Thymus (tissue), 14 donors: Measurements from ENCODE around the gene IDH2. TPM values are rescaled to one million over a fixed set of nuclear protein-coding genes. Genes with fewer than 3 reads are reported as not detected.
"Not testable (repeated sequence)": the region's sequence is repeated elsewhere in the genome, so short reads cannot be mapped to it uniquely, and the experiment has no call there.

Source experiments
- DNase-seq, 9 donors: peaks; one replicate each; pipeline ENCODE4 v3.0.0-alpha.2; 2013; ENCODE audit warnings: low spot score in 9 of 9, low read depth in 6 of 9, missing footprints in 1 of 9
- H3K27ac ChIP-seq, 2 donors: one replicate each; pipeline ENCODE4 v1.5.1; 2013; ENCODE audit warnings: control low read depth in 1 of 2, low read depth in 1 of 2, low read length in 1 of 2, mild to moderate bottlenecking in 1 of 2, moderate library complexity in 1 of 2
- H3K27me3 ChIP-seq, 2 donors: one replicate each; pipeline ENCODE4 v1.5.1; 2013; ENCODE audit warnings: low read length in 1 of 2; ENCODE audit not compliant: control insufficient read depth in 2 of 2, insufficient read depth in 1 of 2
- H3K36me3 ChIP-seq, 2 donors: one replicate each; pipeline ENCODE4 v1.5.1; 2013; ENCODE audit warnings: low read length in 1 of 2, mild to moderate bottlenecking in 1 of 2, moderate library complexity in 1 of 2; ENCODE audit not compliant: control insufficient read depth in 2 of 2, insufficient read depth in 2 of 2
- H3K4me1 ChIP-seq, 2 donors: one replicate each; pipeline ENCODE4 v1.5.1; 2013; ENCODE audit warnings: low read length in 2 of 2; ENCODE audit not compliant: control insufficient read depth in 2 of 2, insufficient read depth in 2 of 2
- H3K4me3 ChIP-seq, 2 donors: one replicate each; pipeline ENCODE4 v1.5.1; 2013; ENCODE audit warnings: low read length in 2 of 2, control low read depth in 1 of 2, mild to moderate bottlenecking in 1 of 2
- H3K9me3 ChIP-seq, 2 donors: one replicate each; pipeline ENCODE4 v1.5.1; 2013; ENCODE audit warnings: low read length in 1 of 2, mild to moderate bottlenecking in 1 of 2; ENCODE audit not compliant: control insufficient read depth in 2 of 2, insufficient read depth in 1 of 2
- WGBS: extraction: QIAGEN DNeasy Blood & Tissue Kit; methylation state at CpG from one replicate; pipeline ENCODE4 v1.1.7; 2013; 5-methylcytosine and 5-hydroxymethylcytosine counted together
- long read RNA-seq, 10 donors: transcript quantifications; one replicate each; lab custom pipeline, GENCODE V29; 2026
- polyA plus RNA-seq: library from polyadenylated mRNA; stranded (reverse); fragments of 200-250 nt; gene quantifications from one replicate; pipeline ENCODE4 v1.2.3, GENCODE V29; 2013
- total RNA-seq: library from RNA; stranded (reverse); fragments of 120-200 nt; gene quantifications from one replicate; pipeline ENCODE4 v1.2.4, GENCODE V29; 2013
- donor health status: healthy.

Gene IDH2
- total RNA-seq = 207 TPM
- 68.7 TPM for polyA plus RNA-seq
- long read RNA-seq, donor 1, transcript IDH2-201 (11 exons, 2,694 nt) = major isoform, 9 of 10 reads
- long read RNA-seq, donor 1, partial matches to known transcripts = 0 of 10 reads
- long read RNA-seq, donor 1, other reads (novel, unspliced or antisense) = 0 of 10 reads
- long read RNA-seq, donor 2 = 0 reads
- long read RNA-seq, donor 3, transcript IDH2-201 (11 exons, 2,694 nt) = major isoform, 126 of 150 reads
- long read RNA-seq, donor 3, partial matches to known transcripts = 24 of 150 reads
- long read RNA-seq, donor 3, other reads (novel, unspliced or antisense) = 0 of 150 reads
- long read RNA-seq, donor 4, transcript IDH2-201 (11 exons, 2,694 nt) = major isoform, 35 of 35 reads
- long read RNA-seq, donor 4, partial matches to known transcripts = 0 of 35 reads
- long read RNA-seq, donor 4, other reads (novel, unspliced or antisense) = 0 of 35 reads
- long read RNA-seq, donor 5, transcript IDH2-201 (11 exons, 2,694 nt) = major isoform, 112 of 159 reads
- long read RNA-seq, donor 5, partial matches to known transcripts = 43 of 159 reads
- long read RNA-seq, donor 5, other reads (novel, unspliced or antisense) = 0 of 159 reads
- long read RNA-seq, donor 6, transcript IDH2-201 (11 exons, 2,694 nt) = major isoform, 76 of 82 reads
- long read RNA-seq, donor 6, partial matches to known transcripts = 5 of 82 reads
- long read RNA-seq, donor 6, other reads (novel, unspliced or antisense) = 0 of 82 reads
- long read RNA-seq, donor 7, transcript IDH2-201 (11 exons, 2,694 nt) = major isoform, 86 of 107 reads
- long read RNA-seq, donor 7, partial matches to known transcripts = 18 of 107 reads
- long read RNA-seq, donor 7, other reads (novel, unspliced or antisense) = 0 of 107 reads
- long read RNA-seq, donor 8, transcript IDH2-201 (11 exons, 2,694 nt) = major isoform, 42 of 43 reads
- long read RNA-seq, donor 8, partial matches to known transcripts = 0 of 43 reads
- long read RNA-seq, donor 8, other reads (novel, unspliced or antisense) = 0 of 43 reads
- long read RNA-seq, donor 9, transcript IDH2-201 (11 exons, 2,694 nt) = major isoform, 53 of 59 reads
- long read RNA-seq, donor 9, partial matches to known transcripts = 6 of 59 reads
- long read RNA-seq, donor 9, other reads (novel, unspliced or antisense) = 0 of 59 reads
- long read RNA-seq, donor 10, transcript IDH2-201 (11 exons, 2,694 nt) = major isoform, 73 of 95 reads
- long read RNA-seq, donor 10, partial matches to known transcripts = 22 of 95 reads
- long read RNA-seq, donor 10, other reads (novel, unspliced or antisense) = 0 of 95 reads

GRCh38 chr15:90101969-90102890, at the start of gene IDH2:
Gene IDH2, minus strand, starts transcription at chr15:90102468. Its CDS starts 78 bp downstream, at chr15:90102390.
- Histone ChIP-seq H3K9me3 (peaks cover 0 to 4% of the 10 kb centered on the region in 2 donors), H3K4me1 (peaks cover 50 to 66% of the 10 kb centered on the region in 2 donors), H3K36me3 (peaks cover 0 to 3% of the 10 kb centered on the region in 2 donors), H3K27ac (peak within 1 kb of the TSS; percentile 92 to 94), H3K27me3 (no peaks in the 10 kb centered on the region), H3K4me3 (peak within 1 kb of the TSS; percentile 79 to 96)
- DNase-seq = peak in 6 of 9 donors; percentile 49 to 88 (median 73)
- WGBS = under 1% methylated on average over 104 of the region's 104 CpGs

GRCh38 chr15:90150551-90150950, 48.3 kb upstream of the IDH2 start:
- not testable (repeated sequence) for H3K27me3 ChIP-seq, H3K4me3 ChIP-seq, H3K4me1 ChIP-seq, H3K36me3 ChIP-seq, H3K9me3 ChIP-seq, DNase-seq, H3K27ac ChIP-seq
- 97% methylated on average over 10 of the region's 10 CpGs for WGBS

GRCh38 chr15:90149609-90150340, 47.5 kb upstream of the IDH2 start:
- Histone ChIP-seq H3K4me3 (no peak overlapping the region), H3K36me3 (no peaks in the 10 kb centered on the region), H3K9me3 (no peaks in the 10 kb centered on the region), H3K27me3 (no peaks in the 10 kb centered on the region), H3K4me1 (peaks cover 5 to 9% of the 10 kb centered on the region in 2 donors), H3K27ac (no peak overlapping the region)
- WGBS = 94% methylated on average over 14 of the region's 14 CpGs
- DNase-seq = no peak

- not testable (repeated sequence) for DNase-seq, H3K9me3 ChIP-seq, H3K36me3 ChIP-seq, H3K27me3 ChIP-seq, H3K27ac ChIP-seq, H3K4me3 ChIP-seq
- peaks cover 12 to 28% of the 10 kb centered on the region in 2 donors for H3K4me1 ChIP-seq
- WGBS = 96% methylated on average over 7 of the region's 7 CpGs
These were observed 44.0 kb upstream of the IDH2 start for GRCh38 chr15:90146198-90146761.

- Histone ChIP-seq H3K27ac (no peak overlapping the region), H3K4me1 (peaks cover 15 to 32% of the 10 kb centered on the region in 2 donors), H3K27me3 (no peaks in the 10 kb centered on the region), H3K4me3 (no peak overlapping the region), H3K9me3 (peaks cover 0 to 5% of the 10 kb centered on the region in 2 donors), H3K36me3 (no peaks in the 10 kb centered on the region)
- whole genome bisulfite sequencing = 93% methylated on average over 4 of the region's 4 CpGs
- DNase-seq = no peak
These were observed 43.5 kb upstream of the IDH2 start for GRCh38 chr15:90145761-90146160.

GRCh38 chr15:90145259-90145658, 43.0 kb upstream of the IDH2 start:
- no peak for DNase-seq
- no peak overlapping the region for H3K4me3 ChIP-seq
- H3K27me3 ChIP-seq = no peaks in the 10 kb centered on the region
- H3K27ac ChIP-seq = no peak overlapping the region
- WGBS = 55% methylated on average over 9 of the region's 9 CpGs
- H3K4me1 ChIP-seq = peaks cover 15 to 32% of the 10 kb centered on the region in 2 donors
- peaks cover 0 to 10% of the 10 kb centered on the region in 2 donors for H3K9me3 ChIP-seq
- H3K36me3 ChIP-seq = no peaks in the 10 kb centered on the region

- H3K4me1 ChIP-seq = peaks cover 15 to 39% of the 10 kb centered on the region in 2 donors
- H3K27ac ChIP-seq = peak overlapping the region; percentile 22 to 84
- 36% methylated on average over 12 of the region's 12 CpGs for WGBS
- peak in 7 of 9 donors; percentile 64 to 91 (median 84) for DNase-seq
- H3K27me3 ChIP-seq = no peaks in the 10 kb centered on the region
- no peaks in the 10 kb centered on the region for H3K36me3 ChIP-seq
- H3K9me3 ChIP-seq = peaks cover 4 to 30% of the 10 kb centered on the region in 2 donors
- no peak overlapping the region for H3K4me3 ChIP-seq
These were observed 40.9 kb upstream of the IDH2 start for GRCh38 chr15:90143166-90143655.
